K562 (cell line): Measurements from ENCODE around the gene MARCKSL1. TPM values are rescaled to one million over a fixed set of nuclear protein-coding genes. Genes with fewer than 3 reads are reported as not detected.

Source experiments
- ADNP ChIP-seq: fragments of 200-800 bp; sonication (Bioruptor generic); IDR thresholded peaks from 2 replicates; pipeline ENCODE4 v1.6.1; 2016; ENCODE audit warnings: missing genetic modification characterization, missing compliant biosample characterization
- CBFB ChIP-seq: sonication (generic); formaldehyde crosslinking; IDR thresholded peaks from 2 replicates; pipeline ENCODE4 v1.4.0; 2020; ENCODE audit warnings: mild to moderate bottlenecking, missing genetic modification reagents
- CEBPB ChIP-seq: fragments of 450-650 bp; IDR thresholded peaks from 2 replicates; pipeline ENCODE4 v1.6.1; 2016; ENCODE audit warnings: missing genetic modification characterization, missing compliant biosample characterization
- FIP1L1 ChIP-seq: fragments of 200-400 bp; formaldehyde crosslinking; IDR thresholded peaks from 2 replicates; pipeline ENCODE4 v1.6.1; 2018; ENCODE audit warnings: mild to moderate bottlenecking, low read depth, low read length; ENCODE audit not compliant: poor library complexity, severe bottlenecking
- MLX ChIP-seq, 2 experiments: fragments of 450-650 bp in 1 of 2; sonication (generic) in 1 of 2; formaldehyde crosslinking; conservative IDR thresholded peaks; 2 replicates each; pipeline versions ENCODE4 v1.4.0 to v1.8.1; 2020 to 2022; ENCODE audit warnings: mild to moderate bottlenecking in 1 of 2, missing genetic modification reagents in 1 of 2
- NCOR1 ChIP-seq: fragments of 450-650 bp; IDR thresholded peaks from 2 replicates; pipeline ENCODE4 v1.6.1; 2016; ENCODE audit warnings: mild to moderate bottlenecking, moderate library complexity
- NFE2L1 ChIP-seq: fragments of 450-650 bp; IDR thresholded peaks from 2 replicates; pipeline ENCODE4 v1.6.1; 2016; ENCODE audit warnings: missing genetic modification characterization, low read depth, mild to moderate bottlenecking, missing compliant biosample characterization, moderate library complexity, borderline replicate concordance
- POLR2A ChIP-seq: fragments of 450-650 bp; conservative IDR thresholded peaks from 2 replicates; pipeline ENCODE4 v1.6.1; 2016
- POLR2G ChIP-seq: fragments of 200-400 bp; formaldehyde crosslinking; IDR thresholded peaks from 2 replicates; pipeline ENCODE4 v1.6.1; 2017; ENCODE audit warnings: low read depth, mild to moderate bottlenecking, antibody characterized with exemption, low read length, moderate library complexity
- SNRNP70 ChIP-seq: fragments of 200-400 bp; formaldehyde crosslinking; optimal IDR thresholded peaks from 2 replicates; pipeline ENCODE3; 2017; ENCODE audit warnings: low read depth, low read length
- TAL1 ChIP-seq: fragments of 450-650 bp; IDR thresholded peaks from 2 replicates; pipeline ENCODE4 v1.6.1; 2016; ENCODE audit warnings: mild to moderate bottlenecking
- TCFL5 ChIP-seq: fragments of 250-450 bp; sonication (Bioruptor Pico); conservative IDR thresholded peaks from 2 replicates; pipeline ENCODE4 v1.6.1; 2021; ENCODE audit warnings: mild to moderate bottlenecking, moderate library complexity, matching md5 sums
- TFAM ChIP-seq: fragments of 250-450 bp; sonication (Bioruptor Pico); conservative IDR thresholded peaks from 2 replicates; pipeline ENCODE4 v1.5.0; 2021; ENCODE audit warnings: mild to moderate bottlenecking, moderate library complexity
- THRA ChIP-seq: fragments of 450-650 bp; IDR thresholded peaks from 2 replicates; pipeline ENCODE4 v1.6.1; 2017; ENCODE audit warnings: mild to moderate bottlenecking, moderate library complexity
- ZBTB2 ChIP-seq: fragments of 450-650 bp; IDR thresholded peaks from 2 replicates; pipeline ENCODE4 v1.6.1; 2016; ENCODE audit warnings: antibody characterized with exemption
- ZMIZ1 ChIP-seq, 2 experiments: fragments of 150-350 bp in 1 of 2; IDR thresholded peaks; 2 replicates each; pipeline ENCODE4 v1.6.1; 2012 to 2016; ENCODE audit warnings: low read depth in 2 of 2, low read length in 2 of 2, mild to moderate bottlenecking in 1 of 2, moderate library complexity in 1 of 2
- ZNF232 ChIP-seq: sonication (generic); formaldehyde crosslinking; IDR thresholded peaks from 2 replicates; pipeline ENCODE4 v1.8.0; 2022; ENCODE audit warnings: mild to moderate bottlenecking, missing genetic modification reagents
- ZNF507 ChIP-seq: conservative IDR thresholded peaks from 2 replicates; pipeline ENCODE4 v1.6.1; 2017; ENCODE audit warnings: missing genetic modification characterization, missing compliant biosample characterization
- polyA plus RNA-seq, 8 experiments: library from polyadenylated mRNA; depleted of rRNA in 4 of 8; stranded (reverse) in 5 of 8; unstranded in 3 of 8; fragments of >200 nt; fragmentation: Nextera tagmentation in 2 of 8; fragmentation: Illumina TruSeq in 1 of 8; extraction: Ambion mirVana in 2 of 8; extraction: Trizol in 1 of 8; gene quantifications; 2 replicates each; pipeline versions ENCODE4 v1.2.1 to v1.2.3, GENCODE V29; 2011 to 2014; ENCODE audit warnings: inconsistent platforms in 1 of 8, missing spikeins in 1 of 8
- total RNA-seq, 7 experiments: library from RNA; depleted of rRNA in 6 of 7; stranded (reverse); fragments of >200 nt in 6 of 7; fragmentation: Illumina TruSeq in 2 of 7; extraction: Trizol in 2 of 7; gene quantifications; 2 replicates each; pipeline versions ENCODE4 v1.2.1 to v1.2.3, GENCODE V29; 2011 to 2021; ENCODE audit warnings: low replicate concordance in 1 of 7

MARCKSL1 gene
- total and polyA plus RNA-seq, 9 of the 15 experiments (the other 6 are each of a cell fraction or from before 2014, with no cell fraction given) = 14.7 to 325 (median 155) TPM

GRCh38 chr1:32351399-32352238 is 15.6 kb upstream of the MARCKSL1 start (continued):
- no peak for TF ChIP-seq ZMIZ1 (IDR thresholded peaks at IDR 0.05; ENCODE audit: low read depth in 2 of 2, low read length in 2 of 2)
- no peak for TF ChIP-seq ZNF507 (tag)
- TF ChIP-seq FIP1L1 = no peak
- TF ChIP-seq ADNP (tag) = no peak
- TF ChIP-seq CEBPB = no peak
- TF ChIP-seq TCFL5 (CRISPR knock-in tag) = no peak
- TF ChIP-seq CBFB = no peak
- TF ChIP-seq POLR2A = peak; percentile 76
- peak; percentile 94 for TF ChIP-seq POLR2G
- no peak for TF ChIP-seq SNRNP70
- TF ChIP-seq NFE2L1 (tag) = no peak
- TF ChIP-seq ZBTB2 = no peak
- TF ChIP-seq TFAM = no peak
- TF ChIP-seq MLX (CRISPR knock-in tag; conservative IDR thresholded peaks at IDR 0.05) = no peak
- TF ChIP-seq TAL1 = no peak
- no peak for TF ChIP-seq THRA
- no peak for TF ChIP-seq ZNF232 (CRISPR knock-in tag)
- no peak for TF ChIP-seq NCOR1
